Adrenal gland (tissue), 5 donors: Measurements from ENCODE around the gene NDUFB8.

ENCODE experiments used
- POLR2A ChIP-seq, 2 donors: fragments of 450-650 bp; IDR thresholded peaks; one replicate each; pipeline ENCODE4 v1.6.1; 2017; ENCODE audit warnings: antibody characterized with exemption in 2 of 2, mild to moderate bottlenecking in 2 of 2, moderate library complexity in 1 of 2
- TF ChIP-seq, protein P1 (sequence below), 6 experiments: fragments of 450-650 bp in 4 of 6; fragments of 200-600 bp in 2 of 6; sonication (generic) in 1 of 6; IDR thresholded peaks; 1 replicate in 5 of 6; 2 replicates in 1 of 6; pipeline versions ENCODE4 v1.5.1 to v1.8.0; 2016 to 2021; ENCODE audit warnings: antibody characterized with exemption in 6 of 6, mild to moderate bottlenecking in 2 of 6, moderate library complexity in 1 of 6
- donor health status: DM: no; HTN: no; CAD: no.

- TF ChIP-seq, protein P1, sequence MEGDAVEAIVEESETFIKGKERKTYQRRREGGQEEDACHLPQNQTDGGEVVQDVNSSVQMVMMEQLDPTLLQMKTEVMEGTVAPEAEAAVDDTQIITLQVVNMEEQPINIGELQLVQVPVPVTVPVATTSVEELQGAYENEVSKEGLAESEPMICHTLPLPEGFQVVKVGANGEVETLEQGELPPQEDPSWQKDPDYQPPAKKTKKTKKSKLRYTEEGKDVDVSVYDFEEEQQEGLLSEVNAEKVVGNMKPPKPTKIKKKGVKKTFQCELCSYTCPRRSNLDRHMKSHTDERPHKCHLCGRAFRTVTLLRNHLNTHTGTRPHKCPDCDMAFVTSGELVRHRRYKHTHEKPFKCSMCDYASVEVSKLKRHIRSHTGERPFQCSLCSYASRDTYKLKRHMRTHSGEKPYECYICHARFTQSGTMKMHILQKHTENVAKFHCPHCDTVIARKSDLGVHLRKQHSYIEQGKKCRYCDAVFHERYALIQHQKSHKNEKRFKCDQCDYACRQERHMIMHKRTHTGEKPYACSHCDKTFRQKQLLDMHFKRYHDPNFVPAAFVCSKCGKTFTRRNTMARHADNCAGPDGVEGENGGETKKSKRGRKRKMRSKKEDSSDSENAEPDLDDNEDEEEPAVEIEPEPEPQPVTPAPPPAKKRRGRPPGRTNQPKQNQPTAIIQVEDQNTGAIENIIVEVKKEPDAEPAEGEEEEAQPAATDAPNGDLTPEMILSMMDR (IDR thresholded peaks at IDR 0.05), result no peak
- no peak for TF ChIP-seq POLR2A (IDR thresholded peaks at IDR 0.05)
These were observed 44.3 kb downstream of the NDUFB8 start for GRCh38 chr10:100485366-100485765.
